Activated T-cell treated with anti-CD3 and anti-CD28 coated beads for 4 hours (primary cell): Measurements from ENCODE around the gene GJA9.
"Not testable (repeated sequence)": the region's sequence is repeated elsewhere in the genome, so short reads cannot be mapped to it uniquely, and the experiment has no call there.

Experiments
- DNase-seq: peaks from one replicate; pipeline ENCODE4 v3.0.0-alpha.2; 2020

The GJA9 gene

DNA sequence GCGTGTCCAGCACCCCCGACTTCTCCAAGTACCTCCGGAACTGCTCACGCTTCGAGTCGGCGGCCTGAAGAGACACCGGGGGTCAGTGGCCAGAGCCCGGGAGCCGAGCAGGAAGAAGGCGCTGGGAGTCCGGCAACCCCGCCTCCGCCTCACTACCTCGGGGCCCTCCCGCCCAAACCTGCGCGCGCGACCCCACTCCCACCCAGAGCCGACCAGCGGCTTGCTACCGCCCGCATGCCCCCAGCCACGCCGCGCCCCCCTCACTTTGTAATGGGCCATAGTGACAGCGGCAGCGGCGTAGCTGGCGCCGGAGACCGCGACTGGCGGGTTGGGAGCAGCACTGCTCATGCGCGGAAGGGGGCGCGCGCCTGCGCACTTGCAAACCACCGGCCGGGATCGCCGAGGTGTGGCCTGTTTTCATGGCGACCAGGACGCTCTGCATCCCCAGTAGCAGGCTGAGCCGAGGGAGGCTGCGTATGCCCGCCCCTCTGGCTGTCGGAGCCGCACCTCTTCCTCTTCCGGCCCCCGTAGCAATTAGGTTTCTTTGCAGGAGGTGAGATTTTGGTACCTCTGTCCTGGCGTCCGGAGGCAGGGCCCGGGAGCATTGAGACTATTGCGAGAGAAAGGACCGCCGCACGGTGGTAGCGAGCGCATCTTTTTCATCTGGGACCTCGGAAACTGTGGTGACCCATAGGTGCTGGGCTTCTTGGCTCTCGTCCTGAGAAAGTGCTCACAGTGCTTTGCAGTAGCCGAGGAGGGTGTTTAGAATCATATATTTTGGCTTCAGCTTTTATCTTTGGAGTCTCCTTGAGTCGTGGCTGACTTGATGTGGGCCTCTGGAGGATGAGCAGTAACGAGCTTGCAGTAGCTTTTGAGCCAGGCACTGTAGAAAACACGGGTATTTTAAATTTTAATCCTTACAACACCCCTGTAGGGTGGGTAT is 8.1 kb downstream of the GJA9 start, which contains the start of gene MYCBP:
Gene MYCBP (minus strand): TSS at position 322 of the 943 bp plus-strand sequence. CDS start 43 bp downstream, at position 279.
- peak; percentile 93 for DNase-seq

DNA sequence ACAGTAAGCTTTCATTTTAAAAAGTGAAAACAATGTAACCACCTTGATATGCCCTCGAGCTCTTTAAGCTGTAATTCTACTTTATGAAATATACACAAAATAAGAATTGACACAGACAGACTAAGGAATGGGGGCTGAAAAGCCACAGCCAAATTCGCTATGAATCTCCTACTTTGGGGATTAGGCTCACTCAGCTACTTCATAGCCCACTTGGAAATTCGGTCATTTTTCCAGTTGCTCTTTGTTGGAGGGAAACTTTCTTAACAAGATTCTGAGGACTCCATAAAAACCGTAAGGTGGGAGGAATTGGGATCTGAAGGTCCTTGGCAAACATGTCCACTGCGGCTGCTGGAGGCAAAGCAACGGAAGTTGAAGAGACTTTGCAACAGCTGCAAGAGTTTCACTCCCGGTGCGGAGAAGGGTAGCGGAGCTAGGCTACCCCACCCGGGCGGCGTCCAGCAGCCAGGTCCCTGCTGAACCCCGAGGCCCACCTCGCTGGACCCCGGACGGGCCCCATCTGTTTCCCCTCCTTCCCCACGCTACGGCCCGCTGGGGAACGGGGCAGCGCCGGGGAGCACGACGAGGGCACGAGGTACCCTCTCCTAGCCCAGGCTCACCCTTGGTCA is 8.9 kb downstream of the GJA9 start:
- DNase-seq: no peak

DNA sequence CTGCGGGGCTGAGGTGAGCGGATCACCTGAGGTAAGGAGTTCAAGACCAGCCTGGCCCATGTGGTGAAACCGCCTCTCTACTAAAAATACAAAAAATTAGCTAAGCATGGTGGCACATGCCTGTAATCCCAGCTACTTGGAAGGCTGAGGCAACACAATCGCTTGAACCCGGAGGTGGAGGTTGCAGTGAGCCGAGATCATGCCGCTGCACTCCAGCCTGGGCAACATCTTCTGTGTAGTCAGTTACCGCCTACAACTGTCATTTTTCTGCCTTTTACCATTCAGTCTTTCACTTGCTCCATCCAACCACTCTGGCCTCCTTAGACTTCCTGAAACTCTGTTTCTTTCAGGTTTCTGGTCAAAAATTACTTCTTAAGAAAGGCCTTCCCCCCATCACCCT is 10.4 kb downstream of the GJA9 start:
- DNase-seq: no peak

DNA sequence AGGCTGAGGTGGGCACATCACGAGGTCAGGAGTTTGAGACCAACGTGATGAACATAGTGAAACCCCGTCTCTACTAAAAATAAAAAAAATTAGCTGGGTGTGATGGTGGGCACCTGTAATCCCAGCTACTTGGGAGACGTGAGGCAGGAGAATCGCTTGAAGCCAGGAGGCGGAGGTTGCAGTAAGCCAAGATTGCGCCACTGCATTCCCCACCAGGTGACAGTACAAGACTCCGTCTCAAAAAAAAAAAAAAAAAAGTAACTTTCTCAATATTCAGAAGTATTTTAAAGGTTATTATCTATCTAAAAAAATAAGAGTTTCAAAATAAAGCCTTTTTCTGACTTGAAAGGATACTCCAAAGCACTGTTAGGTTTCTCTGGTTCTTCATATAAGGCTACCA is 14.2 kb downstream of the GJA9 start:
- DNase-seq: no peak

DNA sequence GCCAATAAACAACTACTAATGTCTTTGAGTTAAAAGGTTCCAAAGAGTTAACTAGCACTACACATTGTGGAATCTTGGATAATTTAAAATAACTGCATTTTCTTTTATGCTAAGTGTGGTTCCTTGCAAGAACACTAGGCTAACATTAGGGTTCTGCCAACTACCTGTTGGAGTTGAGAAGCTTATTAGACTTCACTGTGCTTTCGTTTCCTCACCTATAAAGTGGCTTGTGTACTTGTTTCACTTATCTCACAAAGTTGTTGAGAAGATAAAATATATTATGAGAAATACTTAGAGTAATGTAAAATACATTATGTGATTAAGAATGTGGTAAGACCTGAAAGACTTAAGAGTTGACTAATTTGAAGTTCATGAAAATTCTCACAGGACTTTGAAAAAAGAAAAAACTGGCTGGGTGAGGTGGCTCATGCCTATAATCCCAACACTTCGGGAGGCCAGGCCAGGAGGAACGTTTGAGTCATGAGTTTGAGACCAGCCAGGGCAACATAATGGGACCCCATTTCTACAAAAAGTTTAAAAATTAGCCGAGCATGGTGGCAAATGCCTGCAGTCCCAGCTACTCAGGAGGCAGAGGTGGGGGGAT is 16.2 kb downstream of the GJA9 start:
- DNase-seq: no peak

DNA sequence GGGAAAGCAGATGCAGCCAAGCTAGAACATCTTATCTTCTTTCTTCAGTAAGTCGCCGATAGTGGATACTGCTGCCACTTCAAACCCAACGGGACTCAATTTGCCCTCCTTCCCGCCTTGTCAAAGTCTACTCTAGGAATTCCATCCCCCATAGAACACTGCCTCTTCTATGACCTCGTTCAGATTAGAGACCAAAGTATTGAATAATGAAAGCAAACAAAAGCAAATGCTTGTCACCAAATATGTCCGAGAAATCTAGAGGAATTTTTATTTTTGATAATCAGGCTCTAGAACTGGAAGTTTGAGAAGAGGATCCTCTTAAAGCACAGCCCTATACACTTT is 21.0 kb downstream of the GJA9 start:
- DNase-seq: no peak

DNA sequence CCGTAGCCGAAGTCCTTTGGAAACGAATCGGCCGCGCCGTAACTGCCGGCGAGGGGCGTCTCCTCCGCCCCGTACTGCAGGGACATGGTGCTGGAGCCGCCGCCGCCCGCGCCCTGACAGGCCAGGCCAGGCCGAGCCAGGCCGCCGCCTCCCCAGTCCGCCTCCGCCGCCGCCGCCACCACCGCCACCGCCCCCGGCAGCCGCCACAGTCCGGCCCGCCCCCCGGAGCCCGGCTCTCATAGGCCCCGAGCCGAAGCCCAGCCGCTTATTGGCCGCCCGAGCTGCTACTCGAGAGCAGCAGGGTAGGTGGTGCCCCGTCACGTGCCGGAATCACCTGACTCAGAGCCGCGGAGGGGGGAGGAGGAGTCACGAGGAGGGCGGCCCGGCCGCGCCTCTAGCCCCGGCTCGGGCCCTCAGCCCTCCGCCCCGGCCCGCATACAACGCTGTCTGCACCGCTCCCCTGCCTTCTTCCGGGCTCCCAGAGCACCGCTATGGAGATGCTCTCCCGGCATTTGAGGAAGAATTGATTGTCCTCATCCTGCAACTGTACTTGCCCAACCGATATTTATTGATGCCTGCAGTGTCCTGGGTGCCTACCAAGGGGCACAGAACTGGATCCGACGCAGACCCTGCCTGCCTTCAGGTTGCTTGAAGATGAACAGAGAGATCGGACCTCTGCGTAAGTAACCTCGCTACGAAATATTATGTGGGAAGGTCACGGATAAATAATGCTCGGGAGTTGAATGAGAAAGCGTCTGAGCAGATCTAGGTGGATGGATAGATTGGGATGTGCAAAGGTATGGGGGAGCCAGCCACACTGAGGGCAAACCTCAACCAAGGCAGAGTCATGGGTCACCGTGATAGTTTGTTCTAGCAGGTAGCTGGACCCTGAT is 21.6 kb downstream of the GJA9 start, which contains the start of gene RRAGC:
Gene RRAGC (minus strand): TSS at position 212 of the 893 bp plus-strand sequence. CDS start 126 bp downstream, at position 86.
- DNase-seq: peak; percentile 96

DNA sequence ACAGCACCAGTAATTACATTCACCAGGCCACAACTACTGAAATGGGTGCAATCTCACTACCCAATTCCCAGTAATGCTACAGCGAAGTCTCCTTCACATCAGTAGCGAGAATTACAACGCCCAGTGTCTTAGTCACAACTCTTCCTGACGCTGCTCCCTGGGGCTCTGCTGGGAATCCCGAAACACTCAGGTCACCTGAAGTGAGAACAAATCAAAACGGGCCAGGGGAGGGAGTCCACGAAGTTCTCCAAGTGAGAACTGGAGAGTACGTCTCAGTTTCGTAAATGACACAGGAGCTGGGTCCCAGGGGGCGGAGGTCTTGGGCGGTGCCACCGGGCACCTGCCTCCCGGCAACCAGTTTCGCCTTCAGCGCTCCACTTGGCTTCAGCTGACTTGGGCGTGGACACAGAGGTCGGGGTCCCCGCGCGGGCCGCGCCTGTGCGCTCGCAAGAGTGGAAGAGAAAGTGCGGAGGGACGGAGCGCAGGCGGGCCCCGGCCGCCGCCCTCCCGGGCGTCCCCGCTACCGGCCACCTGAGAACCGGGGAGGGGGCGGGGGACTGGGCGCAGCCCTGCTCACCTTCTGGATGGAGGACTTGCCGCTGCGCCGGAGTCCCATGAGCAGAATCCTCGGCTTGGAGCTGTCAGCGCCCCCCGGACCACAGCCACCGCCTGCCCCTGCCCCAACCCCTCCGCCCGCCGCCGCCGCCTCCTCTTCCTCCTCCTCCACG is 22.4 kb downstream of the GJA9 start:
- peak; percentile 30 for DNase-seq

DNA sequence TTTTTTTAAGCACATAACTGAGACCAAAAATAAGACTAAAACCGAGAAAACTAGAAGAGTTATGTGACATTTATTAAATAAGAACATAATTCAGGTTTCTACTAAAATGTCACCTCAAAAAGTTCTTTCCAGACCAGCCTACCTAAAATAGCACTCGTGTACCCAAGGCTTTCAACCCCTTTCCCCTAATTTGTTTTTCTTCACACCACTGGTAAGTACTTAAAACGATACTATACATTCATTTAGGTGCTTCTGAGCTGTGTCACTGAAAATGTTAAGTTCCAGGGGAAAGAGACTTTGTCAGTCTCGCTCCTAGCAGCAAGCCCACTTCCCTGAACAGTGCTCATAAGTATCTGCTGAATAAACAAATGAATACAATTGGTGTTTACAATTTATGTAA is 28.6 kb downstream of the GJA9 start:
- DNase-seq: no peak

DNA sequence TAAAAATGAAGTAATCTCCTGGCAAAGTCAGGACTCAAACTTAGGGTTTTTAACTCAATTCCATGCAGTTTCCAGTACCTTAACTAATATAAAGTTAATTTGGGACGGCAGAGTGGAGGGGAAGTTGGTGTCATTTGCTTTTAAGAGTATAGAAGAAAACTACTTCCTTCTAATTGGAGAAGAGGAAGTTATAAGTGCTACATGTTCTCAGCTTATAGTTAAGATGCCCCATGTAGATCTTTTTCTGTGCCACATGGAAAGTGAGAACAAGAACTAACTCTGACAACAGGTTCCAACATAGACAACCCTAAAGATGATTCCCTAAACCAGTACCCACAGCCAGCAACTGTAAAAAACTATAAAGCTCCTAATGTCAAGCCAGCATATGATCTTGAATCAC is 33.3 kb downstream of the GJA9 start:
- DNase-seq: no peak

DNA sequence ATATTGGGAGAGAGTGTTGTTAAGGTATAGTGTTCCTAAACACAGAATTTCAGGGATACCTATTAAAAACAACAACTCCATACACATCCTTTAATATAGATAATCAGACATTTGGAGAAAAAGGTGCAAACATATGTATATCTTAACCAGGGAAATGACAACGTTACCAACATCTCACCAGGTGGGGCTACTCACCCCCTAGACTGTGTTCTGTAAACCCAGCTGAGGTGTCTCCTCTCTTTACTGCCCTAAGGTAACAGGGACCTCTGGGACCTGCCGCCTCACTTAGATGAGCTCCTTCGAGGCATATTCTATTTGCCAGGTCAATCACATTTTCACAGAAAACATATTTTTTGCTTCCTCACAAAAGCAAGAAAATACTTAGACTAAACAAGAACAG is 35.2 kb downstream of the GJA9 start:
- DNase-seq: no peak

DNA sequence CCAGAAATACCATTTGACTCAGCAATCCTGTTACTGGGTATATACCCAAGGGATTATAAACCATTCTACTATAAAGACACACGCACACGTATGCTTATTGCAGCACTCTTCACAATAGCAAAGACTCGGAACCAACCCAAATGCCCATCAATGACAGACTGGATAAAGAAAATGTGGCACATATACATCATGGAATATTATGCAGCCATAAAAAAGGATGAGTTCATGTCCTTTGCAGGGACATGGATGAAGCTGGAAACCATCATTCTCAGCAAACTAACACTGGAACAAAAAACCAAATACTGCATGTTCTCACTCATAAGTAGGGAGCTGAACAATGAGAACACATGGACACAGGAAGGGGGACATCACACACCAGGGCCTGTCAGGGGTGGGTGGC is 36.3 kb downstream of the GJA9 start:
- not testable (repeated sequence) for DNase-seq

DNA sequence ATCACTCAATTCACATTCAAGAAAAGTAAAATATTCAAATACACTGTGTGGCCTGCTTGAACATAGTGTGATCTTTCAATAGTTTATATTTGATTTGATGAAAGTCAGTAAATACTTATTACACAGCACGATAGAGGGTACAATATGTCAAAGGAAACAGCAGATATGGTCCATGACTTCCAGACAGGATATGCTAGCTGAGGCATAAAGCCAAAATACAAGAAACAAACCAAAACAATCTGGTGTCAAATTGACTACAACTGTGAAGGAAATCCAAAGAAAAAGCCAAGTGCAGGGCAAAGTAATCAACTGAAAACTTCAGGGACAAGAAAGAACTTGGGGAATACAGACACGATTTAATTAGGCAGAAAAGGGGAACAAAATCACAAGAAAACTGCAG is 41.1 kb downstream of the GJA9 start:
- no peak for DNase-seq

DNA sequence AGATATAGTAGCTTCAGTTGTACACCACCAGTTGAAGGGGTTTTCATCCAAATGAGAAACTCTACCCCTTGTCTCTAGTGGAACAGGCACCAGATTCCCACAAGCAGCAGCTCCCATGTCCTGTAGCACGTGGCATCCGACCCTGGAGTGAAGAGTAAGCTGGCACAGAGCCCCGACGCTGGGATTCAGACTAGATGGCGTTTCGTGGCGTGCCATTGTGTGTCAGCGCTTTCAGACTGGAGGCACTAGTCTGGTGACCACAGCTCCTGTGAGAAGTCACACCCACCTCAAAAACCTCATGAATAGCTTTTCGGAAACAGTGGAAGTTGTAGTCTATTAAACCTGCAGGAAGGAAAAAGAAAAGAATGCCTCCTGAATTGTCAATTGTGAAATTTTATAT is 42.0 kb downstream of the GJA9 start:
- no peak for DNase-seq

DNA sequence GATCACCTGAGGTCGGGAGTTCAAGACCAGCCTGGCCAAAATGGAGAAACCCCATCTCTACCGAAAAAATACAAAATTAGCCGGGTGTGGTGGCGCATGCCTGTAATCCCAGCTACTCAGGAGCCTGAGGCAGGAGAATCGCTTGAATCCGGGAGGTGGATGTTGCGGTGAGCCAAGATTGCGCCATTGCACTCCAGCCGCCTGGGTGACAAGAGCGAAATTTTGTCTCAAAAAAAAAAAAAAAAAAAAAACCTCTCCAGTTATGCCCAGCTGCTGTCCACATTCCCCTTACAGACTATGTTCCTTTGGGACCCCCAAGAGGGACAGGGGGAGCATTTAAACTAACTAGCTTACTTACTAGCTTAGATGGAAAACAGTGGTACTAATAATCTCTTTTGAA is 45.1 kb downstream of the GJA9 start:
- DNase-seq: not testable (repeated sequence)

DNA sequence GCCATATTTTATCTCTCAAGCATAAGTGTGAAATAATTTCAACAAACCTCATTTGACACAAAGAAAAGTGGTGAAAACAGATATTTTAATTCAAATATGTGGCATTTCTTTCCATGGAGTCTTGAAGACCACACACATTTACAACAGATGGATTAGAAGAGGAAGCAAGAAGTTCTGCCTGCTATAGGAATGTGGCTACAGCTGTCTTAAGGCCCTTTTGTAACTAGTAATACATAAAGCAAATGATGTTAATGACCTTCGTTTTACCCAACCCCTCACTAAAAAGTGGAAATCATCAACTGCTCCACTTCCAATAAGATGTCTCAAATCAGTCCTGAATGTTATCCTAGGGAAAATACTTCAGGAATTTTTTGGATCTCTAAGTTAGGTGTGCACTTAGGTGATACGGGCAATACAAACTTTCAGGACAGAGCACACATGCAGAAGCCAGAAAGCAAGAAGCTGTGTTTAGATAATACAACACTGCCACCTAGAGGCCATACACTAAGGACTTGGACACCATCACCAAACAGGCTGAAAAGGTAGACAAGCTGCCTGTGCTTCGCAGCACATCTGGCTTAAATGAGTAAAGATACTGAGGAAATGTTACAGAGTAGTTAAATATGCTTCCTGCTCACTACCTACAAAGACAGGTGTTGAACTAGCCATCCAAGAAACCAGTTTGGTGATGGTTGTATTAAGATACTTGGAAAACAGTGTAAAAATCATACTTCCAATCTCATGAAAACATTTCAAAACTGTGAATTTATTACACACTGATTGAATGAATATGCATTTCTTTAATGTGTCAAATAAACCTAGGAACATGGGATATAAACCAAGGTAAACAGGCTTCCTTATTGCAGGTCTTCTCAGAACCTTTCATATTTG is 46.2 kb downstream of the GJA9 start:
- DNase-seq: peak; percentile 44

DNA sequence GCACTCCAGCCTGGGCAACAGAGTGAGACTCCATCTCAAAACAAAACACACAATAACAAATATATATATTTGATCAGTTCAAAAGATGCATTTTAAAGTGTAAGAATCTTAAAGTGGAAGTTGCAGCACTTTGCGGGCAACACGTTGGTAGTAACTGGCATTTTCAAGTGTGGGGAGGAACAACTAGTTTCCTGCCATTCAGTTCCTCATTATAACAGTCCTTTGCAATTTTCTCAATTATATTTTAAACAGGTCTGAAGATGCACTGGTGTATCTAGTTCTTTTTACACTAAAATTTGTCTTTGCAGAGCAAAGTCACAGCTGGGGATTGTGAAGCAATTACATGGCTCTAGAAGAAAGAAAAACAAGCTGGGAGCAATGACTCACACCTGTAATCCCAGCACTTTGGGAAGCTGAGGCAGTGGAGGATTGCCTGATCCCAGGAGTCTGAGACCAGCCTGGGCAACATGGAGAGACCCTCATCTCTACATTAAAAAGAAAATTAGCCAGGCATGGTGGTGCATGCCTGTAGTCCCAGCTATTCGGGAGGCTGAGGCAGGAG is 47.1 kb downstream of the GJA9 start:
- DNase-seq: no peak

DNA sequence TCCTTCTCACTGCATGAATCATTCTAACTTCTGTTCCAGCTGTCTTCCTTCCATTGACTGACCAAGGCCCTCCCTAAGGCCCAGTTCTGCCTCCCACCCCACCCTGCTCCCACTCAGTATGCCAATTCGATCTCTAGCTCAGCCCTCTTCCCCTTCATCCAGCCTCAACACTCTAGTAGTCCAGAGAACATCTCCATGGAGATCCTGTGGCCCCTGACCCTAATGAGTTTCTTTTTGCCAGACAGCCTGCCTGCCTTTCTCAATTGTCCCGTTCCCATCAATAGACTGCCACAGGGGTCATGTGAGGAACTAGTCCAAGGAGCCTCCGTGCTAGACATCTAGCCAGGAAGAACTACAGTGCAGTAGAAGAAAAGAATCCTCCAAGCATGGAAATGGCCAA is 48.2 kb downstream of the GJA9 start:
- DNase-seq: no peak

DNA sequence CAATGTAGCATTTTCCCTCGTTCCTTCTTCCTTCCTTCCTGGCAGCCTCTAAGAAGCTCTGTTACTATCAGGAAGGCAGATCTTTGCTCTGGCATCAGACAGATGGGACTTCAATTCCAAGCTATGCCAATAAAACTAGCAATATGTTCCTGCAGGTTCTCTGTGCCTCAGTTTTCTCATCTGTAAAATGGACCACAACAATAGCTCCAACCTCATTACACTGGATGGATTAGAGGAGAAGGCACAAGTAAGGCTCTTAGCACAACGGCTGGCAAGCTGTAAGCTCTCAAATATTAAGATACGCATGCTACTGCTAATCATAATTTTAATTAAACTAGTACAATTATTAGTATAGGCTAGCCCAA is 49.0 kb downstream of the GJA9 start:
- no peak for DNase-seq

DNA sequence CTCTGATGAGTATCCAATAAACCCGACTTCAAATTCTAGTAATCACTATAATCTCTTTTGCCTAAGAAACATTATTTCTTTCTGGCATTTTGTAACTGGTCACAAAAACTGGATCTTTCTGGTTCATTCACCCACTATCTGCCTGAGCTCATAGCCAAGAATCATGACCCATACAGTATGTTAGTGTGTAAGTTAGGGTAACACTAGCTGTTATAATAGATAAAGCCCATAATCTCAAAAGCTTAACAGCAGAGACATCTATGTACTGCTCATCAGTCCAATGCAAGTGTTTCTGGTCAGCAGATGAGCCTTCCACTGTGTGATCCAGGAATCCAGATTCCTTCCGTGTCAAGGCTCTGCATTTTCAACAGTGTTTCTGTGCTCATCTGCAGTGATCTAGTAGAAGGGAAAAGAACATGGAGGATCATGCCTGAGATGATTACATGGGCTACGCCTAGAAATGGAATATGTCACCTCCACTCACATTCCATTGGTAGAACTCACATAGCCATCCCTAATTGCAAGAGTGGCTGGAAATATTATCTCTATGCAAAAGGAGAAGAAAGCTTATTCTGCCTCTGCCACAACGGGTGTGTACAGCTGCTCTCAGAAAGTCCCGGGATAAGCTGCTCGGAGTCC is 49.5 kb downstream of the GJA9 start:
- DNase-seq: no peak
